ENCODE data around the gene SELENOT.

SELENOT gene

DNA sequence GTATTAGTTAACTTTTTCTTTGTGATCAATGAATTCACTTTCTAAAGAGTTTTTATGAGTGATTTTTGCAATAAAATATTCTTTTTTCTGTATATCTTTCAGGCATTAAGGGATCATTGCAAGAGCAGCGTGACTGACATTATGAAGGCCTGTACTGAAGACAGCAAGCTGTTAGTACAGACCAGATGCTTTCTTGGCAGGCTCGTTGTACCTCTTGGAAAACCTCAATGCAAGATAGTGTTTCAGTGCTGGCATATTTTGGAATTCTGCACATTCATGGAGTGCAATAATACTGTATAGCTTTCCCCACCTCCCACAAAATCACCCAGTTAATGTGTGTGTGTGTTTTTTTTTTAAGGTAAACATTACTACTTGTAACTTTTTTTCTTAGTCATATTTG is 24.4 kb downstream of the SELENOT start:
- in situ Hi-C loops (cut with MboI; ENCODE audit: low pct_unique_long_range_greater_than_20kb, low sequenced_read_pairs, unreplicated experiment), result no loop called here
- TF ChIP-seq, protein P1, sequence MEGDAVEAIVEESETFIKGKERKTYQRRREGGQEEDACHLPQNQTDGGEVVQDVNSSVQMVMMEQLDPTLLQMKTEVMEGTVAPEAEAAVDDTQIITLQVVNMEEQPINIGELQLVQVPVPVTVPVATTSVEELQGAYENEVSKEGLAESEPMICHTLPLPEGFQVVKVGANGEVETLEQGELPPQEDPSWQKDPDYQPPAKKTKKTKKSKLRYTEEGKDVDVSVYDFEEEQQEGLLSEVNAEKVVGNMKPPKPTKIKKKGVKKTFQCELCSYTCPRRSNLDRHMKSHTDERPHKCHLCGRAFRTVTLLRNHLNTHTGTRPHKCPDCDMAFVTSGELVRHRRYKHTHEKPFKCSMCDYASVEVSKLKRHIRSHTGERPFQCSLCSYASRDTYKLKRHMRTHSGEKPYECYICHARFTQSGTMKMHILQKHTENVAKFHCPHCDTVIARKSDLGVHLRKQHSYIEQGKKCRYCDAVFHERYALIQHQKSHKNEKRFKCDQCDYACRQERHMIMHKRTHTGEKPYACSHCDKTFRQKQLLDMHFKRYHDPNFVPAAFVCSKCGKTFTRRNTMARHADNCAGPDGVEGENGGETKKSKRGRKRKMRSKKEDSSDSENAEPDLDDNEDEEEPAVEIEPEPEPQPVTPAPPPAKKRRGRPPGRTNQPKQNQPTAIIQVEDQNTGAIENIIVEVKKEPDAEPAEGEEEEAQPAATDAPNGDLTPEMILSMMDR (IDR thresholded peaks at IDR 0.05; ENCODE audit: extremely low read depth, insufficient read depth, missing control alignments), result no peak
- no peak for DNase-seq (ENCODE audit: low spot score)

DNA sequence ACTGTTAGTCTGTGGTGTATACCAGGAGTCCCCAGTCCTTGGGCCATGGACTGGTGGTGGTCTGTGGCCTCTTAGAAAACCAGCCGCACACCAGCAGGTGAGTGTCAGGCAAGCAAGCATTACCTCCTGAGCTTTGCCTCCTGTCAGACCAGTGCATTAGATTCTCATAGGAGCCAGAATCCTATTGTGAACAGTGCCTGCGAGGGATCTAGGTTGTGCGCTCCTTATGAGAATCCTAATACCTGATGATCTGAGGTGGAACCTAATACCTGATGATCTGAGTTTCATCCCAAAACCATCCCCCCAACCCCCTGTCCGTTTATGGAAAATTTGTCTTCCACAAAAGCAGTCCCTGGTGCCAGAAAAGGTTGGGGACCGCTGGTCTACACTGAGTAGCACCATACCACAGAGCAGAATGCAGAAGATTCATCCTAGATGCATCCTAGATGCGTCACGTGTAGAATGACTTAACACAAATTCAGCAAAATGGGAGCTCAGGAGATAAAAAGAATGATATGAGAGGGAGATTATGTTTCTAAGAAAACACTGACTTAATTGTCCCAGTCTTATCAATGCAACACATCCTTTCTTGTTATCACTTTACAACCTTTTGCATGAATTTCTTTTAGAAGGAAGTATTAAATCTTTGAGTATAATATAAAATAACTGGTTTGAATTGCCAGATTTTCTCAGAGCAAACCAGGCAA is 28.5 kb downstream of the SELENOT start:
- DNase-seq (ENCODE audit: low spot score), result no peak
- TF ChIP-seq, protein P1 (IDR thresholded peaks at IDR 0.05; ENCODE audit: extremely low read depth, insufficient read depth, missing control alignments), result no peak
- in situ Hi-C loops (cut with MboI; ENCODE audit: low pct_unique_long_range_greater_than_20kb, low sequenced_read_pairs, unreplicated experiment), result no loop called here

DNA sequence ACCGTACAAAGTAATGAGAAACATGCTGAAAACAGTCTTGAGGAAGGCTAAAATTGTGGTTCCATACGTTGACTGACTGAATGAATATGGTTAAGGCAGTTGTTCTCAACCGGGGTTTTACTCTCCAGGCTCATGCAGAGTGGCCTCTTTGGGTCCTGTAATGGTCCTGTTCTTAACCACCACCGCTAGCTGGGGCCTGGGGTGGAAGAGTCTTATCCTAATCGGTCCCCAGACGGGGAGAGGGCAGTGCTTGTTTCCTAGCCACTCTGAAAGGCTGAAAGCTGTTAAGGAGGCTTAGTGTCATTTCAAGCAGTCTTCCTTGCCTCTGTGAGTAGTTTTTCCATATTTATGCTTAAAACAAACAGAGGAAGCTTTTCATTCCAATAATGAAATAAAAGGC is 32.0 kb downstream of the SELENOT start:
- in situ Hi-C loops (cut with MboI; ENCODE audit: low pct_unique_long_range_greater_than_20kb, low sequenced_read_pairs, unreplicated experiment), result no loop called here
- no peak for DNase-seq (ENCODE audit: low spot score)
- TF ChIP-seq, protein P1 (IDR thresholded peaks at IDR 0.05; ENCODE audit: extremely low read depth, insufficient read depth, missing control alignments), result no peak

DNA sequence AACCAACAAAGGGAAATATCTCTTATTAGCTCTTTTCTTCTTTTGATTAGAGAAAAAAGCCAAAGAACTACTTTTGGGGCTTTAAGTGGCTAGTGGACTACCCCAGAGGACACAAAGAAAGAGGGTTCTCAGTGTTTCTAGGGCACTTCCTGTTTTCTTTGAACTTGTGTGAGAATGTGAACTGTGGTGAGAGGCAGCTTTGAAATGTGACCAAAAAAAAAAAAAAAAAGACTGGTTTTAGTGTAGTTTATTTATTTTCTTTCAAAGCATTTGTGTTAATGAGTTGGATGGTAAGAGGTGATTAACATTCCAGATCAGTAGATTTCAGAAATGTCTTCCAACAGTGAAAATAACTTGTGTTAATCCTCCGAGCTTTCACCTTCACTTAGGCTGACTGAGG is 32.4 kb downstream of the SELENOT start:
- in situ Hi-C loops (cut with MboI; ENCODE audit: low pct_unique_long_range_greater_than_20kb, low sequenced_read_pairs, unreplicated experiment), result no loop called here
- TF ChIP-seq, protein P1 (IDR thresholded peaks at IDR 0.05; ENCODE audit: extremely low read depth, insufficient read depth, missing control alignments), result no peak
- DNase-seq (ENCODE audit: low spot score), result peak; percentile 46

DNA sequence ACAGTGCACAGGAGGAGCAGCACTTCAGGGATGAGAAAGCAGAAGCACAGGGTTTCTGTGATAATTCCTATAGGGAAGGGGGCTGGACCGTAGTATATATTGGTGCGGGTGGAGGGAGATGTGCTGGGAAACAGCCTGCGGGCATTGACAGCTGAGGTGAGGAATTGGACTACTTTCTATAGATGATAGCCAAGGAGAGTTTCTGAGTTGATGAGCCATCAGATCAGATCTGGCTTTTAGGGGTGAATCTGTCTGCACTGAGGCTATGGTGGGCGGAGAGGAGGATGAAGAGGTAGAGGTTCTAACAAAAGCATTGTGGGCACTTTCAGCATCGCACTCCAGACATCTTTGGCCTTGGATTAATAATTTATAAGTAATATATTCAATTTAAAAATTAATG is 33.1 kb downstream of the SELENOT start:
- in situ Hi-C loops (cut with MboI; ENCODE audit: low pct_unique_long_range_greater_than_20kb, low sequenced_read_pairs, unreplicated experiment), result no loop called here
- TF ChIP-seq, protein P1 (IDR thresholded peaks at IDR 0.05; ENCODE audit: extremely low read depth, insufficient read depth, missing control alignments), result no peak
- DNase-seq (ENCODE audit: low spot score), result no peak

DNA sequence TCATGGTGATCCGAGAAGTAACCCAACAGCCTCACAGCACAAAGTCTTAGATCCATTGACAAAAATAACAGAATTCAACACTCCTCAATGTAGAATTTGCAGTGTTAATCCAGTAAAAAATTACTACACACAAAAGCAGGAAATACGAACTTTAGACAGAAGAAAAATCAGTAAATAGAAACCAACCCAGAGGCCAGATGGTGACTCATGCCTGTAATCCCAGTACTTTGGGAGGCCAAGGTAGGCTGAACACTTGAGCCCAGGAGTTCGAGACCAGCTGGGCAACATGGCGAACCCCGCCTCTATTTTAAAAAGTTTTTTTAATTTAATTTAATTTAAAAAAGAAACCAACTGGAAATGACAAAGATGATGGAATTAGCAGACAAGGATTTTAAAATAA is 36.1 kb downstream of the SELENOT start:
- no peak for DNase-seq (ENCODE audit: low spot score)
- TF ChIP-seq, protein P1 (IDR thresholded peaks at IDR 0.05; ENCODE audit: extremely low read depth, insufficient read depth, missing control alignments), result no peak
- in situ Hi-C loops (cut with MboI; ENCODE audit: low pct_unique_long_range_greater_than_20kb, low sequenced_read_pairs, unreplicated experiment), result no loop called here

Measured in GM13977 (cell line).